Endothelial cell (in vitro differentiated cells): Measurements from ENCODE around the gene FBXW7. TPM values are rescaled to one million over a fixed set of nuclear protein-coding genes. Genes with fewer than 3 reads are reported as not detected.

Experiments used
- DNase-seq: peaks from one replicate; pipeline ENCODE4 v3.0.0; 2021; ENCODE audit warnings: low spot score
- H3K27ac Mint-ChIP-seq: one replicate; pipeline ENCODE4 v1.8.0; 2021; ENCODE audit warnings: mixed read lengths, inconsistent platforms; ENCODE audit not compliant: unreplicated experiment
- H3K27me3 Mint-ChIP-seq: one replicate; pipeline ENCODE4 v1.8.0; 2021; ENCODE audit warnings: mild to moderate bottlenecking, moderate library complexity, mixed read lengths, inconsistent platforms; ENCODE audit not compliant: unreplicated experiment
- H3K36me3 Mint-ChIP-seq: one replicate; pipeline ENCODE4 v1.8.0; 2021; ENCODE audit warnings: mild to moderate bottlenecking, low read depth, mixed read lengths, inconsistent platforms; ENCODE audit not compliant: unreplicated experiment
- H3K4me1 Mint-ChIP-seq: one replicate; pipeline ENCODE4 v1.8.0; 2021; ENCODE audit warnings: mild to moderate bottlenecking, mixed read lengths, inconsistent platforms; ENCODE audit not compliant: unreplicated experiment
- H3K4me3 Mint-ChIP-seq: one replicate; pipeline ENCODE4 v1.8.0; 2021; ENCODE audit warnings: mild to moderate bottlenecking, mixed read lengths, inconsistent platforms; ENCODE audit not compliant: unreplicated experiment
- H3K9me3 Mint-ChIP-seq: one replicate; pipeline ENCODE4 v1.8.0; 2021; ENCODE audit warnings: mixed read lengths, inconsistent platforms; ENCODE audit not compliant: unreplicated experiment
- total RNA-seq: library from RNA; stranded (reverse); fragmentation: NEBNext Ultra II Directional; extraction: Animal tissue kit (Norgen Biotek cat#: 25700); gene quantifications from one replicate; pipeline ENCODE4 v1.2.1, GENCODE V29; 2021; ENCODE audit not compliant: unreplicated experiment
- TF ChIP-seq, protein P1 (sequence below): fragments of 200-600 bp; sonication (generic); IDR thresholded peaks from one replicate; pipeline ENCODE4 v1.5.0; 2021; ENCODE audit warnings: antibody characterized with exemption; ENCODE audit not compliant: unreplicated experiment

The FBXW7 gene
- total RNA-seq, 1 donor from 2014 or later = 44.7 TPM

GRCh38 chr4:152296386-152296785 lies 239.5 kb downstream of the FBXW7 start:
- no peaks in the 10 kb centered on the region for H3K36me3 Mint-ChIP-seq
- no peak overlapping the region for H3K4me3 Mint-ChIP-seq
- H3K9me3 Mint-ChIP-seq = no peaks in the 10 kb centered on the region
- no peak overlapping the region for H3K27ac Mint-ChIP-seq
- TF ChIP-seq, protein P1, sequence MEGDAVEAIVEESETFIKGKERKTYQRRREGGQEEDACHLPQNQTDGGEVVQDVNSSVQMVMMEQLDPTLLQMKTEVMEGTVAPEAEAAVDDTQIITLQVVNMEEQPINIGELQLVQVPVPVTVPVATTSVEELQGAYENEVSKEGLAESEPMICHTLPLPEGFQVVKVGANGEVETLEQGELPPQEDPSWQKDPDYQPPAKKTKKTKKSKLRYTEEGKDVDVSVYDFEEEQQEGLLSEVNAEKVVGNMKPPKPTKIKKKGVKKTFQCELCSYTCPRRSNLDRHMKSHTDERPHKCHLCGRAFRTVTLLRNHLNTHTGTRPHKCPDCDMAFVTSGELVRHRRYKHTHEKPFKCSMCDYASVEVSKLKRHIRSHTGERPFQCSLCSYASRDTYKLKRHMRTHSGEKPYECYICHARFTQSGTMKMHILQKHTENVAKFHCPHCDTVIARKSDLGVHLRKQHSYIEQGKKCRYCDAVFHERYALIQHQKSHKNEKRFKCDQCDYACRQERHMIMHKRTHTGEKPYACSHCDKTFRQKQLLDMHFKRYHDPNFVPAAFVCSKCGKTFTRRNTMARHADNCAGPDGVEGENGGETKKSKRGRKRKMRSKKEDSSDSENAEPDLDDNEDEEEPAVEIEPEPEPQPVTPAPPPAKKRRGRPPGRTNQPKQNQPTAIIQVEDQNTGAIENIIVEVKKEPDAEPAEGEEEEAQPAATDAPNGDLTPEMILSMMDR = no peak
- DNase-seq = no peak
- no peaks in the 10 kb centered on the region for H3K4me1 Mint-ChIP-seq
- peaks cover 2% of the 10 kb centered on the region for H3K27me3 Mint-ChIP-seq

- no peak overlapping the region for H3K4me3 Mint-ChIP-seq
- peaks cover 3% of the 10 kb centered on the region for H3K27me3 Mint-ChIP-seq
- no peaks in the 10 kb centered on the region for H3K9me3 Mint-ChIP-seq
- no peaks in the 10 kb centered on the region for H3K36me3 Mint-ChIP-seq
- TF ChIP-seq, protein P1 = no peak
- DNase-seq = no peak
- H3K4me1 Mint-ChIP-seq = no peaks in the 10 kb centered on the region
- no peak overlapping the region for H3K27ac Mint-ChIP-seq
Observed at GRCh38 chr4:152294765-152295164, 241.1 kb downstream of the FBXW7 start.

DNA sequence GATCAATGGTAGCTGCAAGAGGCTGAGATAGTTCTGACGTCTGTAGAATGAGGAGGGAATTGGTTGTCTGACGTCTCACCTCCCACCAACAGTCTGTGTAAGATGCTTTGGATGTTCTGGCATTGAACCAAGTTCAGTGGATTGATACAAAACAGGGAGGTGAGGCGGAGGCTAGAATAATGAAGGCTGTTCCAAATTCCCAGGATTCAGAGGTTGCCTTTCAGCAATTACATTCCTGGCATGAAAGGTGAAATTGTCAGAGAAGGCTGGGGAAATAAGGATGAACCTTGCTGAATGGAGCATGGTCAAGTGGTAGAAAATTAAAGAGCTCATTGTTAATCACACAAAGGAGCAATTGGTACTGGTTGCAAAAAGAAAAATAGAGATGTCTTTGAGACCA lies 241.6 kb downstream of the FBXW7 start:
- TF ChIP-seq, protein P1 = no peak
- Mint-ChIP-seq H3K36me3 (no peaks in the 10 kb centered on the region), H3K27ac (no peak overlapping the region), H3K27me3 (peaks cover 3% of the 10 kb centered on the region), H3K4me1 (no peaks in the 10 kb centered on the region), H3K9me3 (no peaks in the 10 kb centered on the region), H3K4me3 (no peak overlapping the region)
- no peak for DNase-seq

DNA sequence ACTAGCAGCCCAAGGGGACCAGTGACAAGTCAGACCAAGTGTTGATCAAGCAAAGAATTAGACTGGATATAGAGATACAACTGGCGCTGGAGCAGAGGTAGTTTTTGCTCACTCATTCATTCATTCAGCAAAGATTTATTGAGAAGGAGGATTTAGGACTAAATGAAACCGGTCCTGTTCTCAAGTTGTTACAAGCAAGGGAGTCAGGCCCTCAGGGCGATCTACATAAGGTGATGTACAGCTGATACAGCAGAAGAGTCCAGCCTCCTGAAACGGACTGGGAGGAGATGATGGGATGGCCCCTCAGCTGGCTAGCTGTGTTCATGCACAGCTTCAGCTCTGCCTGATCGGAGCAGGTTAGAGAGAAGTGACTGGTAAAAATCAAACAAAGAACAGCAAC lies 242.4 kb downstream of the FBXW7 start:
- no peak for DNase-seq
- Mint-ChIP-seq H3K27me3 (peaks cover 3% of the 10 kb centered on the region), H3K4me1 (no peaks in the 10 kb centered on the region), H3K4me3 (no peak overlapping the region), H3K27ac (no peak overlapping the region), H3K9me3 (no peaks in the 10 kb centered on the region), H3K36me3 (no peaks in the 10 kb centered on the region)
- TF ChIP-seq, protein P1 = no peak

- Mint-ChIP-seq H3K27me3 (peaks cover 1% of the 10 kb centered on the region), H3K4me3 (no peak overlapping the region), H3K9me3 (no peaks in the 10 kb centered on the region), H3K27ac (no peak overlapping the region), H3K4me1 (no peaks in the 10 kb centered on the region), H3K36me3 (no peaks in the 10 kb centered on the region)
- TF ChIP-seq, protein P1 = no peak
- no peak for DNase-seq
Observed at GRCh38 chr4:152290366-152290921, 245.4 kb downstream of the FBXW7 start.
